ENCODE results near the gene JPT2.
A peak's percentile ranks its signal among the peaks of the same experiment; 100 is the strongest.
"Not testable (repeated sequence)": the region's sequence is repeated elsewhere in the genome, so short reads cannot be mapped to it uniquely, and the experiment has no call there.

JPT2 gene

DNA sequence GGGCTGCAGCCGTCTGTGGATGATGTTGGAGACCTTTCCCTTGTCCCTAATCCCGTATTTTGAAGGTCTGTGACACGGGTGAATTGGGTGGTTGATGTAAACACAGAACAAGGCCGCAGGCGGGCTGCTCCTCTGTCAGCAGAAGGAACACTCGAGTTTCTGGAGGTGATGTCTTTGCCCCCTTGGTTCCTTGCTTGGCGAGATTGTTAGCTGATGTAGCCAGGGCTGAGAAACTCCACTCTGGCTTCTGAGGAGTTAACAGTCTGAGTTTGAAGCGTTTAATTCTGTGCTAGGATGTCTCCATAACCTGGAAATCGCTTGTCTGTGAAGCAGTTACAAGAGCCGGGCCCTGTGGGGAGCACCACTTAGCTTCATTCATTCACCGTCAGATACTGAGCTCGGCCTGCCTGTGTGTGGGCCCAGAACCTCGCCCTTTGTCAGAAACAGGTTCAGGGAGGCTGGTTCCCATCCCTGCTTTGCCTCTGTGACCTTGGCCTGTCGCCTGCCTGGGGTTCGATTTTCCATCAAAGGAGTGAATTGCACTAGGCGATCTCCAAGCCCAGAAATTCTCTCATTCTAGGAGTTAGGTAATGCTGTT, 29.2 kb downstream of the JPT2 start:
- peak; percentile 63 for DNase-seq (ENCODE audit: low read depth)

DNA sequence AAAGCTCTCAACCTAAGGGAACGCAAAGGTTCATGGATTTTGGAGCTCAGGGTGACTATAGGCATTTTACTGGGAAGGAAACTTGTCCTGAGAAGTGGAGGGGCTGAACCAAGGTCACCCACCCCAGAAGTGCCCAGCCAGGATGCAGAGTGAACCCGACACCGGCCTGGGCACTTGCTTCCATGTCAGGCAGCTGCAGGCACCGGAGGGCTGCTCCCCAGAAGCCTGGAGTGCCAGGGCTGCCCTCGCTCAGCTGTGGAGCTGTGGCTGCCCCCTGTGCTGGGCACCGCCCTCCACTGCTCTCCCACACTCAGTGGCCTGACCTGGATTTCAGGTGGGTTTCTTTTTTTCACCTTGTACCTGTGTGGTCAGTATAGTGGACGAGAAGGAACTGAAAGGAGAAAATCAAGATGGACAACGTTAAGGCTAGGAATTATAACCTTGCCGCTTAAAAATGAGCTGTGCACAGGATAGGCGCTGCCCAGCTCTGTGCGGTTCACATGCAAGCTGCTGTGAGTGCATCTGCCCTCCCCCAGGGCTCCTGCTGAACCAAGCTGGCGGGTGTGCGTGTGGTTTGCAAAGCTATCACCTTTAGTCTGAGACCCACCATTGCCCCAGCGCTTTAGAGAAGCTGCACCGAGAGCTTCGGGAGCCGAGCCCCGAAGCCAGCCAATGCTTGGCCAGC, 30.1 kb downstream of the JPT2 start:
- DNase-seq (ENCODE audit: low read depth), result no peak

DNA sequence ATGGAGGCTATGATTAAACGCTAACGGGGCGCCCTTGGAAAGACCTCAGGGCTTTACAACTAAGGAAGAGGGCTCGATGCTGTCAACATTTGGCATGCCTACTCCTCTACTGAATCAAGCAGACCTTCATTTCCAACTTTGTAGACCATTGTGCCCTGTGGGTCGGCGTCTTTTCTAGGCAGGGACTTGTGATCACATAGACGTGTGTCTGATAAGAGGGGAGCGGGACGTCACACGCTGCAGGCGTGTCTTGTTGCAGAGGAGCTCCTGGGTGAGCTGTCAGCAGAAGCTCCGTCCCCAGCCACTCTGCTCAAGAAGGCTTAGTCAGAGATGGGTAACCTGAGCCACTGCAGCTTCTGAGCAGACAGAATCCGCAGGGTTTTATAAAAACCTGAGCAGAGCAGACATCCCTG, 30.7 kb downstream of the JPT2 start:
- DNase-seq (ENCODE audit: low read depth), result peak; percentile 88

DNA sequence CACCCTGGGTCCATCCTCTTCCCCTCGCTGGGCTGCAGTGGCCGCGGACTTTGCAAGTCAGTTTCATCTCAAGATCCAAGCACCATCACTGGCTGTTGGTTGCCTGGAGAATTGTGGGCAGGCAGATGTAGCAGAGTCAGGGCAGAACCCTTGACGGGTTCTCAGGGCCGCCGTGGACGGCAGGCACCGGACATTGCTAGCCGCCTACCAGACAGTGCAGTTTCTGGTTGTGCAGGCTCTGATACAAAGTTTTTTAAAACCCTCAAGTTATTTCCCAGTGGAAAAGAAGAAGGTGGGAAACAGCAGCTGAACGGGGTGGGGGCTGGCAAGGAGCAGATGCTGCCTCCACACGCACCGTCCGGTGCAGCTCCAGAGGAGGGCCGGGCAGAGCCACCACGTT, 31.3 kb downstream of the JPT2 start:
- DNase-seq (ENCODE audit: low read depth), result no peak

DNA sequence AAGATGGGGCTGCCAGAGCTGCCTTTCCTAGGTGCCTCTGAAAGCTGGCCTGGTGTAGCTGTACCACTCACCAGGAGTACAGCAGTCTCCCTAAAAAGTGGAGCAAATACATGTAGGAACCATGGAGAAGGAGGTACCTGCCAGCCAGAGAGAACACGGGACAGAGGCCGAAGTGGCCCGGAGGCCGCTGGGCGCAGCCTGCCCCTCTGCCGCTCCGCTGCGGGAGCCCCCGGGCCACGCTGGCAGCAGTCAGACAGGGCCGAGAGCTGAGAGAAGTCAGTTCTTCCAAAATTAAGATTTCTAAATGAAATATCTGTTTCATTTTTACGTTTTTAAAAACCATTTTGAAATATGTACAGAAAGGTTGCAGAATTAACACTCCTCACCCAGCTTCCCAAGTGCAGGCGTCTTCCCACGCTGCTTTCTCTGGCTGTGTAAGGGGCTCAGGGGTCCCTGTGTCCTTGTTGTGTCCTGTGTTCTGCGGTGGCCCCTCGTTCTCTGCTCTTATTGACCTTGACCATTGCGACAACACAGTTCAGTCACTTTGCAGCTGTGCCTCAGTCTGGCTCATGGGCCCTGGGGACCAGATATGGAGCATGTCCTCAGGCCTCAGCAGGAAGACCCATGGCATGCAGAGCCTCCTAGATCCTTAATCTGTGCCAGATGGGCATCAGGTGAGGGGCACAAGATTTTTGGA, 32.9 kb downstream of the JPT2 start:
- no peak for DNase-seq (ENCODE audit: low read depth)

DNA sequence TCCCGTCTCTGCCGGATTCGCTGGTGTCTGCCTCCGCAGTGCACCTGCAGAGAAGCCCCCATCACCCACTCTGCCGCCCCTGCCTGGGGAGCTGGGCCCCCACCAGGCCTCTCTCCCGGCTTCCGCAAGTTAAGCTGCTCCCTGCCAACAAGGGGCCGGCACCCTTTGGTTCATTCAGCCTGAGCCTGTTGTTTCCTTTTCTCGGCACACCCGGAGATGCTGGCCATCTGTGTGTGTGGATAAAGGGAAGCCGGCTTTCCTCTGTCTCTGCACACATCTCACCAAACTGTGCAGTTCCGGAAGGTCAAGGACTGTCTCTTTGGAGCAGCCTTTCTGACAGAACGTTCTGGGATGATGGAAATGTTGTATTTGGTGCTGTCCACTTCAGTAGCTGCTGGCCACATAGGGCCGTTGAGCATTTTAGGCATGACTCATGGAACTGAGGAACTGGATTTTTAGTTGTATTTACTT, 34.7 kb downstream of the JPT2 start:
- DNase-seq (ENCODE audit: low read depth), result peak; percentile 62

DNA sequence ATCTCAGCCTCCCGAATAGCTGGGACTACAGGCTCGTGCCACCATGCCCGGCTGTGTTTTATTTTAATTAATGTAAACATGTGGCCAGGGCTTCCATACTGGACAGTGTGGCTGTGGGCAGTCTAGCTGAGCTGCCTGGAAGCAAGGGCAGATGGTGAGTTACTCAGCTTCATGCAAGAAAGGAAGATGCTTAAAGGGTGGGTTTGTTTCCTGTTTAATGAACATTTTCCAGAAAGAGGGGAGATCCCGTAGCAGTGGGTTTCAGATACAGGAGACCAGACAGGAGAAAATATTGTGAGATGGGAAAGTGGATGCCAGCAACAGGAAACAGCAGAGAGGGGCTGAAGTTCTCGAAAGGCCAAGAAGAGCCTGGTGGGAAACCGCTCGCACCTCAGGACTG, 35.3 kb downstream of the JPT2 start:
- peak; percentile 19 for DNase-seq (ENCODE audit: low read depth)

DNA sequence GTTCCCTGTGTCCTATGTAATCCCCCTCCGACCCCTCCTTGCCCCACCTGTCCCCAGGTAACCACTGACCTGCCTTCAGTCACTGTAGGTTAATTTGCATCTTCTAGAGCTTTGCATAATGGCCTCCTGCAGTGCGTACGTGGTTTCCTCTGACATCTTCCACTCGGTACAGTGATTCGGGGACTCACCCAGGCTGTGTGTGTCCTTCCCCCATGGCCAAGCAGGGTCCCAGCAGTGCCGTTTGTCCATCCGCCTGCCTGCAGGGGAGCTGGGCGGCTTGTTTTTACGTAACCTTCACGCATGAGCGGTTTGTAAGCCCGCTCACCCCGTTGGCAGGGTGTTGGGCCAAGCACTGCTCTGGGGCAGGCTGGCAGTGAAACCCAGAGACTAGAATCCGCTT, 35.9 kb downstream of the JPT2 start:
- DNase-seq (ENCODE audit: low read depth), result no peak

DNA sequence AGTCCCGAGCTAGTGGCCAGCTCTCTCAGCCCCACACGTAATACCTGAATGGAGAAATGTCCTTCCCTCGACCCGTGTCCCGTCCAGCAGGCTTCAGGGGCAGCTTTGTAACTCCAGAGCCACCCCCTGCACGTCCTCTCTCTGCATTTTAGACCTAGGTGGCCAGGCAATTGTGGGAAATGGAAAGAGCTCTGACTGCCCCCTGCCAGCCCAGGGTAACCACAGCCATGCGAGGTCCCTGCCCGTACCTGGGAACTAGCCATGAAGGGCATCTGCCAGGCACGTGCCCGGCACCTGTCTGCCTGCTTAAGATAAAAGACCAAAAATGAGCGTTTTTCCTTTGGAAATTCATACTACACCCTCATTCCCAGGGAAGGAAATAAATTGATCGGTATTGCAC, 37.1 kb downstream of the JPT2 start:
- no peak for DNase-seq (ENCODE audit: low read depth)

DNA sequence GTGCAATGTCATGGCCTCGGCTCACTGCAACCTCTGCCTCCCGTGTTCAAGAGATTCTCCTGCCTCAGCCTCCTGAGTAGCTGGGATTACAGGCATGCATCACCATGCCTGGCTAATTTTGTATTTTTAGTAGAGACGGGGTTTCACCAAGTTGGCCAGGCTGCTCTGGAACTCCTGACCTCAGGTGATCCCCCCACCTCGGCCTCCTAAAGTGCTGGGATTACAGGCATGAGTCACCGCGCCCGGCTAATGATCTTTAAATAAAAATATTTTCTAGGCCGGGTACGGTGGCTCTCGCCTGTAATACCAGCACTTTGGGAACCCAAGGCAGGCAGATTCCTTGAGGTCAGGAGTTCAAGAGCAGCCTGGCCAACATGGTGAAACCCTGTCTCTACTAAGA, 40.2 kb downstream of the JPT2 start:
- DNase-seq (ENCODE audit: low read depth), result not testable (repeated sequence)

DNA sequence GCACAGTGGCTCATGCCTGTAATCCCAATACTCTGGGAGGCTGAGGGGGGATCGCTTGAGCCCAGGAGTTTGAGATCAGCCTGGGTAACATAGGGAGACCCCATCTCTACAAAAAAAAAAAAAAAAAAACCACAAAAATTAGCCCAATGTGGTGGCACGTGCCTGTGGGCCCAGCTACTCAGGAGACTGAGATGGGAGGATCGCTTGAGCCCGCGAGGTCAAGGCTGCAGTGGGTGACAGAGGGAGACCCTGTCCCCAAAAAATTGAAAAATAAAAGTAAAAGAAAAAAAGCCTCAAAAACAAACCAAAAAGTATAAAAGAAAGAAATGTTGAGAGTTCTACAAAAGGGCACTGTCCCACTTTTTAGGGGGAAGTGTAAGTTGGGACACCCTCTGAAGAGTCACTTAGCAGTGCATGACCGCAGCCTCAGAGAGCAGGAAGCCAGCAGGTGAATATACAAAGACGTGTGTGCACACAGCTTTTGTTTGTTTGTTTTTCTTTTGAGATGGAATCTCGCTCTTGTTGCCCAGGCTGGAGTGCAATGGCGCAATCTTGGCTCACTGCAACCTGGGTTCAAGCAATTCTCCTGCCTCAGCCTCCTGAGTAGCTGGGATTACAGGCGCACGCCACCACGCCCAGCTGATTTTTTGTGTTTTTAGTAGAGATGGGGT, 41.6 kb downstream of the JPT2 start:
- DNase-seq (ENCODE audit: low read depth), result peak; percentile 12

DNA sequence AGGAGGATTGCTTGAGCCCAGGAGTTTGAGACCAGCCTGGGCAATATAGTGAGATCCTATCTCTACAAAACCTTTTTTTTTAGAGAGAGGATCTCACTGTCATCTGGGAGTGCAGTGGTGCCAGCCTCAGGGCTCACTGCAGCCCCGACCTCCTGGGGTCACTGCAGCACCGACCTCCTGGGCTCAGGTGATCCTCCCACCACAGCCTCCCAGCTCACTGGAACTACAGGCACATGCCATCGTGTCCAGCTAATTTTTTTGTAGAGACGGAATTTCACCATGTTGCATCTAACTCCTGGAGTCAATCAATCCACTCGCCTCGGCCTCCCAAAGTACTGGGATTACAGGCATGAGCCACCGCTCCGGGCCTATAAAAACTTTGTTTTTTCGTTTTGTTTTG, 43.3 kb downstream of the JPT2 start:
- no peak for DNase-seq (ENCODE audit: low read depth)

DNA sequence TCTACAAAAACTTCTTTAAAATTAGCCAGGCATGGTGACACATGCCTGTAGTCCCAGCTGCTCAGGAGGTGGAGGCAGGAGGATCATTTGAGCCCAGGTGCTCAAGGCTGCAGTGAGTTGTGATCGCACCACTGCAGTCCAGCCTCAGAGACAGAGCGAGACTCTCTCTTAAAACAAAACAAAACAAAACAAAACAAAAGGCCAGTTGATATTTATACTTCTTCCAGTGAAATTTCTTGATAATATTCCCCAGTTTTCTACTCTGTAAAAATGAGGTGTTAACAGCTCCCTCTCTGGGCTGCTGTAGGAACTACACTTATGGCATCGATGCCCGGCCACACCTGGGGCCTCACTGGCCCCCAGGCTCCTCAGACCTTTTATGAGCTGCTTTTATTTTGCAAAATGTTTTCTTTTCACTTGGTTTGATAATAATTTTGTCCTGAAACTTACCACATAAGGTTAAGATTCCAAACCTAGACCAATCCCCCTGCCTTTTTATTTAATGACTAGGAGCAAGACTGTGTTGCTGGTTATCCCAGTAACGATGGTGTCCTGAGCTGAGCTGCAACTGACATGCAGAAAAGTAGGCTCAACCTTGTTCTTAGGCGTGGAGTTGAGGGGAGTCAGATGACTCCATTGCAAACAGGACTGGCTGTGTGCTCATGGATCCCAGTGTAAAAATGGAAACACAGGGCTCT, 45.5 kb downstream of the JPT2 start:
- DNase-seq (ENCODE audit: low read depth), result peak; percentile 32

DNA sequence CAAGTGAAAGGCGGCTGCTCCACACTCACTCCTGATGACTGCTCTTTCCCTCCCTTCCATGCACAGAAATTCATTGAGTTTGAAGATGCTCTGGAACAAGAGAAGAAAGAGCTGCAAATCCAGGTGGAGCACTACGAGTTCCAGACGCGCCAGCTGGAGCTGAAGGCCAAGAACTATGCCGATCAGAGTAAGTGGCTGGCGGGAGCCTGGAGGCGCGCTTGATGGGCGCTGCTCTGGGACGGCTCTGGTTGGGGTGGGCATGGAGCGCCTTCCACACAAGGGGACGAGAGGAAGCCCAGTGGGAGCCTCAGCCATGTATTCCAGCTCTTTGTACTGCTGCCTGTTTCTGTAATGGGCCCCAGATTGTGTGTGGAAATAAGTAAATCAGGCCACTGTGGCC, 46.4 kb downstream of the JPT2 start:
- DNase-seq (ENCODE audit: low read depth), result no peak

DNA sequence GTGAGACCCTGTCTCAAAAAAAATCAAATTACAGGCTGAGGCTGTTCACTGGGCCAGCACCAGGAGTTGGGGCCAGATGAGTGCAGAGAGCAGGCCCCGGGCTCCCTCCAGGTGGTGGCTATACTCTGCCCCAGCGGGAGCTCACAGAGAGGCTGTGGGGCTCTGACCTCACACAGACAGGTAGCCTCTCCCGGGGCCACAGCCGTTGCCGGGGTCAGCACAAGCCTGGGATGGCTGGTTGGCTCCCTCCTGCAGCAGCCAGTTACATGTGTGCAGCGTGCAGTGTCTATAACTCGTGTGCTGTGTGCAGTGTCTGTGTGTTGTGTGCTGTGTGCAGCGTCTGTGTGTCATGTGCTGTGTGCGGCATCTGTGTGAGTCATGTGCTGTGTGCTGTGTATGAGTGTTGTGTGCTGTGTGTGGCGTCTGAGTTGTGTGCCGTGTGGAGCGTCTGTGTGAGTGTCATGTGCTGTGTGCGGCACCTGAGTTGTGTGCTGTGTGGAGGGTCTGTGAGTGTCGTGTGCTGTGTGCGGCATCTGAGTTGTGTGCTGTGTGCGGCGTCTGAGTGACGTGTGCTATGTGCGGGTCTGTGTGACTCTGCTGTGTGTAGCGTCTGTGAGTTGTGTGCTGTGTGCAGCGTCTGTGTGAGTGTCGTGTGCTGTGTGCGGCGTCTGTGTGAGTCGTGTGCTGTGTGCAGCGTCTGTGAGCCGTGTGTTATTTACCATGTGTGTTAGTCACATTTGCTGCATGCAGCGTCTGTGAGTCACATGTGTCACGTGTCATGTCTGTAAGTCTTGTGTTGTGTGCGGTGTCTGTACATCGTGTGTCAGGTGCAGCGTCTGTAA, 48.8 kb downstream of the JPT2 start:
- no peak for DNase-seq (ENCODE audit: low read depth)

DNA sequence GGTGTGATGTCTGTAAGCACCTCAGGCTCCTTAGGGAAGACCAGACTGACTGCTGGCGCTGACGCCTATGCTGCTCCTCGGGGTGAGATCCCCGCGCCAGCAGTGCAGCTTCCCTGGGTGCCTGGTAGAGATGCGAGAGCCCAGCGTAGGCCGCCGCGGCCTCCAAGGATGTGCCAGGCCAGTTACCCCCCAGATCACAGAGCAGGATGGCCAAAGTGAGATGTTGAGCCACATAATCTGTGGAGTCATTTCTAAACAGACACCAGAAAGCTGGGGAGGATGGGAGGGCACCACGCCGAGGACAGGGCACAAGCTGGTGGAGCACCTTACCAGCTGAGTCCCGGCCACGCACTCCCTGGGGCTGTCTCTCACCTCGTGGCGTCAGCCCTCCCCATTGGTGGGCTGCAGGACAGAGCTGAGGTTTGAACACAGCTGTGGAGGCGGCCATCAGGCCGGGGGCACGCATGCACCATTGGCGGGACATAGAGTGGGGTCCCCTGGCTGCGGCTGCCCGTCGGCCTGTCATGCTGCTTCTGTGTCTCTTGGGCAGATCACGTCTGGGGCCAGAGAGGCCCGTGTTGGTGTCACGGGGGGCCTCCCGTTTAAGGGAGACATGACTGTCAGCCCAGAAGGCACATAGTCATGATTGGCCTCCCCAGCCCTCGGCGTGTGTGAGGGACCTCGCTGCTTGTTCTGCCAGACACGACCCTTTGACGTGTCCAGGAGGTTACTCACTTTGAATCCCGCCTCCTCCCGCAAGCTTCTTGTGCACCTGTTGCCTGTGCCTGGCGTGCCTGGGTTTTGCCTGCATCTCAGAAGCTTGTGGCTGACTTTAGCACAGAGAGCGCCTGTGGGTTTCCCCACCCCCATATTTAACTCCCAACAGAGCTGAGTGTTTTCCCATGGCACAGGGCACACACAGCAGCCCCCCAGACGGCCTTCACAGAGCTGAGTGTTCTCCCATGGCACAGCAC, 49.9 kb downstream of the JPT2 start:
- no peak for DNase-seq (ENCODE audit: low read depth)

DNA sequence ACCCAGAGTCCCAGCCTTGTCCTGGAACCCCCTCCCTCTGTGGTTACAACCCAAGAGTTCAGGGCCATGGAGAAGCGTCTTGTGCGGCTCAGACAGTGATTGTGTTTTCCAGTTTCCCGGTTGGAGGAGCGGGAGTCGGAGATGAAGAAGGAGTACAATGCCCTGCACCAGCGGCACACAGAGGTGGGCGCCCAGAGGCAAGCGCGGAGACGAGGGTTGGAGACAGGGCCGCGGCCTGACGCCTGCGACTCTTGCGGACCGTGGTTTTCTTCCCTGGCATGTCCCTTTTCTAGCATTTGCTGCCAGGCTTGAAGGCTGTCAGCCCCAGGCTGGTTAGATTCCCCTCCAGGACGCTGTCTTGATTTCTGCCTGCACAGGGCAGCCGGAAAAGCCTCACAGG, 50.9 kb downstream of the JPT2 start:
- no peak for DNase-seq (ENCODE audit: low read depth)

DNA sequence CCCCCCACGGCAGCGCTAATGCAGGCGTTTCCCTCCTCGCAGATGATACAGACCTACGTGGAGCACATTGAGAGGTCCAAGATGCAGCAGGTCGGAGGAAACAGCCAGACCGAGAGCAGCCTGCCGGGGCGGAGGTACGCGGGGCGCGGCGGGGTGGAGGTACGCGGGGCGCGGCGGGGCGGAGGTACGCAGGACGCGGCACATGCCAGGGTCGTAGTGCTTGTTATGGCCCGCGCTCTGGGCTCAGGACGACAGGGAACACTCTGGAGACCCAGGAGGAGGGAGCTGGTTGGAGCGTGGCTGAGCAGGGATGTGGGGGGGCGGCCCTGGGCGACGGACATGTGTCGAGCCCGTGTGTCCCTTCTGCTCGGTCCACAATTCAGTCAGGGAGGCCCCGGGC, 51.4 kb downstream of the JPT2 start:
- DNase-seq (ENCODE audit: low read depth), result no peak

DNA sequence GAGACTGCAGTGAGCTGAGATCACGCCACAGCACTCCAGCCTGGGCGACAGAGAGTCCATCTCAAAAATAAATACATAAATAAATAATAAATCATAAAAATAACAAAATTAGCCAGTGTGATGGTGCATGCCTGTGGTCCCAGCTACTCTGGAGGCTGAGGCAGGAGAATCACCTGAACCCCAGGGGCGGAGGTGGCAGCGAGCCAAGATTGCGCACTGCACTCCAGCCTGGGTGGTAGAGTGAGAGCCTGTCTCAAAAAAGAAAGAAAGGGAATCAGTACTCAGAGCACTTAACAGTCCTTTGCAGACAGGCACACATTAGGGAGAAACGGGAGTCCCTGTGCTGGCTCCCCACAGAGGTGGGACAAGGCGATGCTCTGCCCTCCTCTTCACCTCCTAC, 53.0 kb downstream of the JPT2 start:
- no peak for DNase-seq (ENCODE audit: low read depth)

DNA sequence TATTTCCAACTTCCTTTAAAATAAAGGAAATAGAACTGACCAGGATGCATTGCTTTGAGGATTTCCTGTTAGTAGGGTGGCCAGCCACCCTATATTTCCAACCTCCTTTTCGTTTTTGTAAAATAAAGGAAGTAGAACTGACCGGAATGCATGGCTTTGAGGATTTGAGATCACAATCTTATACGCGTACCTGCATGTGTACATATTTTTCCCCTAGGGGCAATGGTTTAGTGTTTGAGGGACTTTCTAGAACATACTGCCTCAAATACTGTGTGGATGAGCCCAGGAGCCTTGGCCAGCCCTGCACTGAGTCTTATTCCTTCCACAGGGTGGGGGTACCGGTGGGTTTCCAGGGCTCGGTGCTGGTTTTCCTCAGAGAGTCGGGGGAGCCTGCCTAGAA, 53.5 kb downstream of the JPT2 start:
- DNase-seq (ENCODE audit: low read depth), result no peak

All from iris pigment epithelial cell (primary cell).